Stimulated activated CD8-positive, alpha-beta memory T cell treated with anti-CD3 and anti-CD28 coated beads, Interleukin-12 subunit alpha, Interleukin-12 subunit beta, amount 100 ng/mL, for 4 hours (primary cell): Measurements from ENCODE around the gene MPDZ.

Experiments used
- DNase-seq: peaks from one replicate; pipeline ENCODE4 v3.0.0-alpha.2; 2020; ENCODE audit warnings: low read depth

The MPDZ gene

DNA sequence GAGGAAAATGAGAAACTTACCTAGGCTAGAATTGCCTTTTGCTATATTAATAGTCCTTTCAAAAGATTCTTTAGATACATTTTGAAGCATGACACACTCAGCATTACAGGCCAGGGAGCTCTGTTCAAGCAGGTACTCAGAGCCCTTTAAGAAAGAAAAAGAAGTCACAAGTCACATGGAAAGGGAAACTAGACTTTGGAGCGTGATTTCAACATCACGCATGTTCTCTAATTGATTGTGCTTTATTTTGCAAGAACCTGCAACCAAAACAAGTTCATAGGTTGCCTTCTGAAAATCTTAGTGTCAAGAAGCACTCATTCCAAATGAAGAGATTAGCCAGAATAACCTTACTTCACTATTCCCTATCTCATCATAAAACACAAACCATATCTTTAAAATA lies 103.8 kb downstream of the MPDZ start:
- no peak for DNase-seq

DNA sequence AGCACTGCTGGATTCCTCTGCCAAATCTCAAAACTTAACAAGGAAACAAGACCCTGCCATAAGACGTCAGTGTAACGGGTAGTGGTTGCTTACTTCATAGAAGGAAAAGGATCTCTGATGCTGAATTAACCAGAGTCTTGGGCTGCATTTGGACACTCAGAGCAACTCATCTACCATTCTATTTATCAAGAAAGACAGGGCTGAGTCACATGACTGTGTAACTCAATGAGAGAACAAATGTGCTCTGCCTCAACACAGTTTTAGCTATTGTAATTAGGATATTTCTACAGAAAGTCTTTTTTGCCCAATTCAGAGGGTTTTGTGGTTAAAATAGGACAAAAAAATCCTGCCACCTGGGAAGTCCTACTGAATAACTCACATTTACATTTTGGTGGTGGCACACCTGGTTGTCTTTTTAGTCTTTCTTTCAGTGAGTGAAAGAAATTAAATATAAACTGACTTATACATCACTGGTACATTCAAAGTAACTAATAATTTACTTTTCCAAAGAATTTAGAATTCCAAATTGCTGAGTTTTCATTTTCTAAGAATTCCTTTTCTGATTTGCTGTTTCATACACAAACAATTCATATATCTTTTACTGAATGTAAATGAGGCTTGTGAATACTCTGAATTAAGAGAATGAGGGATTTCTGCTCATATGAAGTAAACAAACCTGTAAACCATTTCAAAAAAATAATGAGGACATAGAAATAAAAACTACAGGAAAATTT lies 104.4 kb downstream of the MPDZ start:
- DNase-seq: no peak

DNA sequence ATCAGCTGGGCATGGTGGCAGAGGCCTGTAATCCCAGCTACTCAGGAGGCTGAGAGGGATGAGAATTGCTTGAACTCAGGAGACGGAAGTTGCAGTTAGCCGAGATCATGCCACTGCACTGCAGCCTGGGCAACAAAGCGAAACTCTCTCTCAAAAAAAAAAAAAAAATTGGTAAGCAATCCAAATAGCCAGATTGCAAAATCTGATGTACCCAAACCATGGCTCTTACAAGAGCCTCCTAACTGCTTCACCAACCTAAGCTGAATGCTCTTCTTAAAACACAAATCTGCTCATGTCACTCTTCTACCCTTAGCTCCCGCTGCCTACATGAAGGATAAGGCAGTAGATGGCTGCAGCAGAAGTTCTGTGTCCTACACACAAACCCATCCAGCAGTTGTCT lies 105.9 kb downstream of the MPDZ start:
- no peak for DNase-seq

GRCh38 chr9:13171261-13171660 lies 108.2 kb downstream of the MPDZ start:
- DNase-seq: no peak

- no peak for DNase-seq
Measured at GRCh38 chr9:13166996-13167395, 112.5 kb downstream of the MPDZ start.

DNA sequence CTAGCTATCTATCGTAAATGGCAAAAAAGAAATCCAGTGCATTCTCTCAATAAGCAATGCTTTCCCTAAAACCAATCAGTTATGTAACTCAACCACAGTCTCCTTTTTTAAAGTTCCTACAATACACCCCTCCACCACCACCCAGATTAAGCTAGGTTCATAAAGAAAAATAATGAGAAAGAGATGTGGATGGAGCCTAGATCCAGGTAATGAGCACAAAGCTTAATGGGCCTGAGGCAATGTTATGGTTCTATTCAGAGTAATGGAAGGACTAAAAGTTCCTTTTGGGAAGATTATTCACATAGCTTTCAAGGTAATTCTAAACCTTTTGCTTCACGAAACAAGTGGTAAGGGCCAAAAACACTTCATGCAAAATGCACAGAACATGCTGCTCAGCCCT lies 113.5 kb downstream of the MPDZ start:
- DNase-seq: no peak

DNA sequence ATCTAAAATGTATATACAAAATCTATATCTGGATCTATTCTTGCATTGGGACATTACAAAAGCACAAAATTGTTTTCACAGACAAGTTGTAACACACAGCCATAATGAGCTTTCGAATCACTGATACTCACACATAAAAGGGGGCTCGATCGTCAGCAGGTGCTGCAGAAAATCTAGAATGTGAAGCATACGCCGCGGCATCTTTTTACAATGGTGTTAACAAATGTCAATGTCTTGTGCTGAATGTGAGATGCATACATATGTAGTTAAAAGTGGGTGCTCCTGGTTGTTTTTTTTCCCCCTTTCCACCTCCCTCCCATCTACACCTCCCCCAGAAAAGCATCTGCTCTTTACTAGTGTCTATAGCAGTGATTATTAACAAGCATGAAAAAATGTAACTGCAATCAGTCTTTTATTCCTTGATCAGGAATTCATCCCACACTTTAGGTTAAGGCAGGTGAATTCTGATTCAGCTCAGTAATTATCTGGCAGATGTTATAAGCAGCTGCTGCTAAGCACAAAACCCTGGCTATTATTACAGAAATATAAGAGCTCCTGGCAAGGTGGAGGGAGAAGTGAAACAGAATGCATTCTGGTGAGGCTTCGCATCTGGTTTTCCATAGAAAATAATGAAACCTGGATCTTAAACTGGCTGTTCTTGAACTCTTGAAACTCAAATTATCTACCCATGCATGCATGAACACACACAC lies 114.1 kb downstream of the MPDZ start:
- no peak for DNase-seq

DNA sequence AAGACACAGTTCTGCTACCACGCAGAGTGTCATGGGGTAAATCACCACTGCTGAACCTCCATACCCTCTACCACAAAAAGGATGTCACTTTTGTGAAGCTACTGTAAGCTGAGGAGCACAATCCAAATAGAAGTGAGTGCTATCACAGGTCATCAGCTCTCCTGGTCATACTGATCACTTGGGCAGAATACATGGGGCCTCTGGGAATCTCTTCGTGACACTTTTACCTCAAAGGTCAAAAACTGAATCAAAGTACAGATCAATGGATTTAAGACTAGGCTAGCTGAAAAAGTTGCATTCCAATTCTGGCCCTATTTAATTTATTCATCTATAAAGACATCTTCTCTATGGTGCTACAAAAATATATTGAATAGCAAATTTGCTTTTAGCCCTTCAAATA lies 115.5 kb downstream of the MPDZ start:
- no peak for DNase-seq

- no peak for DNase-seq
Measured at GRCh38 chr9:13163287-13163686, 116.2 kb downstream of the MPDZ start.

GRCh38 chr9:13160051-13160450 lies 119.4 kb downstream of the MPDZ start:
- DNase-seq: no peak

- no peak for DNase-seq
Measured at GRCh38 chr9:13158986-13159385, 120.5 kb downstream of the MPDZ start.

DNA sequence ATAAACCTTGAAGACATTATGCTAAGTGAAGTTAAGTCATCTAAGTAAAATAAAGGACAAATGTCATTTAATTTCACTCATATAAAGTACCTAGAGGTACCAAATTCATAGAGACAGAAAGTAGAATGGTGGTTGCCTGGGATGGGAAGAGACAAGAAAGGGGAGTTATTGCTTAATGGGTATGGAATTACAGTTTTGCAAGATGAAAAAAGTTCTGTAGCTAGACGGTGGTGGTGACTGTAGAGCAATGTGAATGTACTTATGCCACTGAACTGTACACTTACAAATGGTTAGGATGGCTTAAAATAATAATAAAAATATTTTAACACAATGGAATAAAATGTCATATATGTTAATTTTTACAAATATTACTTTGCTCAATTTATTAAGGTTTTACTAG lies 128.0 kb downstream of the MPDZ start:
- DNase-seq: no peak

DNA sequence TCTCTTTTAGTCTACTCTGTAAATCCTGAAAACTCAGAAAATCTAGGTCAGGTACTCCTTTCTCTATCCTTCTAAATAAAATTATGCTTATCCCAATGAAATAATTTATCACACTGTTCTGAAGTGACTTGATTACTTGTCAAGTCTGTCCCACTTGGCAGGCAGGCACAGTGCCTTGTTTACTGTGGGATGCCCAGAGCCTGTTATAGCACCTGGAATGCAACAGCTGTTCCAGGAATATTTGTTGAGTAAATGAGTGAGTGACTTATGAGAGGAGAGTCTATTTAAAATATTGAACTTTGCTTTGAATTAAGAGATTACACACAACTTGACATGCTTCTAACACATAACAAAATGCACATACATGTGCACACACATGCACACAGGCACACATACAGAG lies 130.0 kb downstream of the MPDZ start:
- DNase-seq: no peak

DNA sequence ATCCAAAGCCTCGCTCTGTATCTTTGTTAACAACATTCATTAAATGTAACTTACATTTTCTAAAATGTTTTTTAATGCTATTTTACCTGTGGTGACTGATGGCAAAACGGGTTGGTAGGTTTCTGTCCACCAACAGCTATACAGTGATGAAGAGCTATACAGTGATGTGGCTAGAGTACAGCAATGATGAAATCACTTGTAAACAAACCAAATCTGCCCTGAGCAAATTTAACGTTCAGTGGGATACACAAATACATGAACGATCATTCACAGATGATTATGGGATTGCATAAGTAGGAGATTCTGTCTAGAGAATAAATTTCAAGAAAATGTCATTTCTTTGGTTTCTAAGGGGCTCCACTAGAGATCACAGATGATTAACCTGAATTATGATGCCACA lies 132.7 kb downstream of the MPDZ start:
- DNase-seq: no peak

DNA sequence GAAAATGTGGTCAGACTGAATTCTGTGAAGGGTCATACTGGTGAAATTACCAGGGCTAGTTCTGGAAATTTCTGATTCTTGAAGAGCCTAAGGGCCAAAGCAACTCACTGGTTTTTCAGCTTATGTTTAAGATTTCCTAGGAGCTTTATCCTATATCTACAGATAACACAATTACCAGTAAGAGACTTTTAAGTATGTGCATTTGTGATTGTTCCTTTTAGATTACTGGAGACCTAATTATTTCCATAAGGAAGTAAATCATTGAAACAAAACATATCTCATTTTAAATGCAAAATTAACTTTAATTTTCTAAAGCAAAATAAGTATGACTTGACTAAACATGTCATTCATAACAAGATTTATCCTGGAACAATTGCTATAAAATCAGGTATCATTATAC lies 134.2 kb downstream of the MPDZ start:
- no peak for DNase-seq

GRCh38 chr9:13144166-13144775 lies 135.2 kb downstream of the MPDZ start:
- no peak for DNase-seq

- DNase-seq: no peak
Measured at GRCh38 chr9:13143281-13143680, 136.2 kb downstream of the MPDZ start.

DNA sequence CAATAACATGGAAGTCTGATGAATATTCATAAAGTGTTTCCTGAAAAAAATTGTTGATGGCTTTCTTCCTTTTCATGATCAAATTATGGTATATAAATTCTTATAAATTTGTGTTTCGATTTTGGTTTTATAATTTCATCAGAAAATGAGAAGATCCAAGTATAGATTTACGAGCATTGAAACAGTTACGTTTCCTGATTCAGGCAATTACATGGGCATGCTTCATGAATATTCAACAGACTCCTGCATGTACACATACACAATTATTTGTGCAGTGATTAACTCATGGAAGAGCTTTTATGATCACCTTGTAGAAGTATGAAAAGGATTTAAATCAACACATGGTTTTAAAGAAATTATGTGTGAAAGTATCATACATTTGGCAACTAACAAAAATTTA lies 136.7 kb downstream of the MPDZ start:
- DNase-seq: no peak

DNA sequence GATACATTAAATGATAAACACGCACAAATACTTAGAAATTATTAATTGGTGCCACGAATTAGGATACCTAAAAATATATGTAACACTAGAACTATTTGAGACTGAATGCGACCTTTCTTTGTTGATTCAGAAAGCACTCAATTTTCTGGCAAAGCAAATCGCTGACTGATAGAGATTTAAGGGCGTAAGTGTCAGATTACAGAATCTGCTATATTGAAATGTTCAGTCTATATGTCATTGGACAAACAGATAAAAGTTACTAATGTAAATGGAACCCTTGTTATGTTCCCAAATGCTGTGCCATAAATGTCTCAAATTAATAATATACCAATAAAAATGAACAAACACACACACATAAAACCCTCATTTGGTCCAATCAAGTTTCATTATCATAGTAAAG lies 137.9 kb downstream of the MPDZ start:
- no peak for DNase-seq

GRCh38 chr9:13140843-13141592 lies 138.5 kb downstream of the MPDZ start:
- no peak for DNase-seq

DNA sequence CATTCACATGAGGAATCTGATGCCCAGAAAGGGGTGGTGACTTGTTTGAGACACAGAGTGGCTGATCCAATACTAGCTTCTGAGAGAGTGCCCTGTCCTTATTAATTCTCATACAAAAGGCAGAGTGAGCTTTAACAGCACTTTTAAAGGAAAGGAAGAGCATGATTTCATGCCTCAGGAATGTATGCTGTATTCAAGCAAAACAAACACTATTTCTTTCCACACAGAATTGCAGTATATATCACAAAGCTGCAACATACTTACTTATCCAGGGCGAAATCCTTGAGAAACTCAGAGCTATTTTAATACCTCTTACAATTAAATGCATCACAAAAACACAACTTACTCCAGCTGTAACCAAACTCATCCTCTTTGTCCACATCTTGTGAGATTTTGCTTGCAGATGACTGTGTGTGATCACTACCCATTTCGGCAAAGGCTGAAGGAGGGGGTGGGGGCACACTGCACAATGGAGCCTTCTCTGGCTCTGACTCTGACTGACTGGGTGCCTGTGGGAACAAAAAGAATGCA lies 139.8 kb downstream of the MPDZ start:
- DNase-seq: no peak

DNA sequence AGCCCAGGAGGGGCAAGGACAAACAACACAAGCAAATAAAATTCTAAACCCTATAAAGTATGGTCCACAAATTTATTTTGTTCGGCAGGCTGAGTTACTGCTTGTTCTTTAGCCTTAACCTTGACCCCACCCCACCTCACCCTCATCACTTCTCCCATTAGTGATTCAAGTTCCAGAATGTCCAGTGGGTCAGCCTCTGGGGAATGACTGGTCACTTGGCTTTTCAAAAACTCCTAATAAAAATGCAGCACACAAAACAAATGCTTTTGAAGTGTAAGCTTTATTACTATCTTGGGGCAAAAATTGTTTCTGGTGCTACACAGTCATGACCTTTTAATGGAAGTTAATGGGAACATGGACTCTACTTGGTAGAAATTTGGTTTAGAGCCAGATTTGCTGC lies 142.1 kb downstream of the MPDZ start:
- DNase-seq: no peak

DNA sequence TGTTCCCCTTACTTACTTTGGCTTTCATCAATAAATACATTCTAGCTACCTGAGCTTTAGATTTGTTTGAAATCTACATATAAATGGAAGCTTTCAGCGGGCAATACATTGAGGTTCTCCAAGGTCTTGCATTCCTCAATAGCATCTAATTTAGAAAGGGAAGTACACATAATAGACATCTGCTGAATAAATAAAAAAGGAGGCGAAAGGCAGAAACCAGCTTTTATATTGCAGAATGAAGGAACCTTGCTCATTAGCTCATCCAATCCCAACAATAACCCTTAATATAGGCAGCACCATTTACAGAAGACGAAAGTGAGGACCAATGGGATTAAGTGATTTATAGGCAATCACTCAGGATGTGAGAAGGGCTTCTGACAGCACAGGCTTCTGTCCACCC lies 147.5 kb downstream of the MPDZ start:
- no peak for DNase-seq
